MM.1S (cell line): ENCODE measurements around the gene MACROD2.

ENCODE experiments used
- DNase-seq: peaks from one replicate; pipeline ENCODE4 v3.0.0-alpha.2; 2015
- H2AFZ ChIP-seq: fragments of 300-600 bp; sonication (generic); 2 replicates; pipeline ENCODE4 v1.6.0; 2016; ENCODE audit warnings: antibody characterized with exemption, low read length
- H3F3A ChIP-seq: fragments of 300-600 bp; sonication (generic); 2 replicates; pipeline ENCODE4 v1.6.1; 2016; ENCODE audit warnings: mild to moderate bottlenecking, antibody characterized with exemption, low read length, moderate library complexity, mixed read lengths; ENCODE audit not compliant: insufficient read depth
- H3K27ac ChIP-seq: fragments of 300-600 bp; sonication (generic); 2 replicates; pipeline ENCODE4 v1.5.1; 2016; ENCODE audit warnings: mild to moderate bottlenecking, low read length
- H3K27me3 ChIP-seq: fragments of 300-600 bp; sonication (generic); replicated peaks from 2 replicates; pipeline ENCODE4 v1.6.0; 2016; ENCODE audit warnings: low read length; ENCODE audit not compliant: insufficient read depth
- H3K36me3 ChIP-seq: fragments of 300-600 bp; sonication (generic); replicated peaks from 2 replicates; pipeline ENCODE4 v1.6.1; 2016; ENCODE audit warnings: mild to moderate bottlenecking, low read length, mixed read lengths; ENCODE audit not compliant: insufficient read depth
- H3K4me1 ChIP-seq: fragments of 300-600 bp; sonication (generic); 2 replicates; pipeline ENCODE4 v1.6.1; 2016; ENCODE audit warnings: low read length, mixed read lengths
- H3K4me2 ChIP-seq: fragments of 300-600 bp; sonication (generic); 2 replicates; pipeline ENCODE4 v1.6.0; 2016; ENCODE audit warnings: low read depth, low read length
- H3K4me3 ChIP-seq: fragments of 300-600 bp; sonication (generic); 2 replicates; pipeline ENCODE4 v1.5.1; 2016; ENCODE audit warnings: low read length, mixed read lengths
- H3K79me2 ChIP-seq: fragments of 300-600 bp; sonication (generic); 2 replicates; pipeline ENCODE4 v1.6.1; 2016; ENCODE audit warnings: mixed run types, low read length, mixed read lengths
- H3K9ac ChIP-seq: fragments of 300-600 bp; sonication (generic); 2 replicates; pipeline ENCODE4 v1.6.1; 2016; ENCODE audit warnings: low read length, mixed read lengths
- H3K9me2 ChIP-seq: fragments of 300-600 bp; sonication (generic); replicated peaks from 2 replicates; pipeline ENCODE4 v1.6.1; 2016; ENCODE audit warnings: mild to moderate bottlenecking, low read length, mixed read lengths; ENCODE audit not compliant: insufficient read depth
- H3K9me3 ChIP-seq: fragments of 300-600 bp; sonication (generic); replicated peaks from 2 replicates; pipeline ENCODE4 v1.6.1; 2016; ENCODE audit warnings: mild to moderate bottlenecking, low read length, mixed read lengths; ENCODE audit not compliant: insufficient read depth
- H4K20me1 ChIP-seq: fragments of 300-600 bp; sonication (generic); 2 replicates; pipeline ENCODE4 v1.6.1; 2016; ENCODE audit warnings: mild to moderate bottlenecking, low read length, moderate library complexity, mixed read lengths; ENCODE audit not compliant: insufficient read depth
- CTCF ChIP-seq: fragments of 300-600 bp; sonication (generic); IDR thresholded peaks from 2 replicates; pipeline ENCODE4 v1.5.1; 2016; ENCODE audit warnings: antibody characterized with exemption, low read length, mixed read lengths
- EZH2 ChIP-seq: fragments of 300-600 bp; sonication (generic); optimal IDR thresholded peaks from 2 replicates; pipeline ENCODE3; 2017; ENCODE audit warnings: low read depth, mild to moderate bottlenecking, antibody characterized with exemption, low read length, mixed read lengths
- EZH2phosphoT487 ChIP-seq: fragments of 300-600 bp; sonication (generic); IDR thresholded peaks from 2 replicates; pipeline ENCODE4 v1.6.1; 2018; ENCODE audit warnings: antibody characterized with exemption, low read length

The MACROD2 gene

GRCh38 chr20:14992961-14993360 lies 997.6 kb downstream of the MACROD2 start:
- no peak for DNase-seq
- Histone ChIP-seq H4K20me1 (no peaks in the 10 kb centered on the region), H3K36me3 (no peaks in the 10 kb centered on the region), H3F3A (no peaks in the 10 kb centered on the region), H3K9me2 (no peaks in the 10 kb centered on the region), H3K27ac (no peak overlapping the region), H3K4me1 (no peaks in the 10 kb centered on the region), H3K4me2 (no peak overlapping the region), H3K27me3 (no peaks in the 10 kb centered on the region), H3K9ac (no peak overlapping the region), H3K79me2 (no peaks in the 10 kb centered on the region), H2AFZ (no peak overlapping the region), H3K9me3 (no peaks in the 10 kb centered on the region), H3K4me3 (no peak overlapping the region)
- TF ChIP-seq CTCF (no peak), EZH2phosphoT487 (no peak), EZH2 (no peak)

GRCh38 chr20:14996883-14997672 lies 1001.8 kb downstream of the MACROD2 start:
- no peak for TF ChIP-seq EZH2phosphoT487
- no peak for TF ChIP-seq CTCF
- TF ChIP-seq EZH2, result no peak
- Histone ChIP-seq H3K4me2 (no peak overlapping the region), H3K27ac (no peak overlapping the region), H3K9me2 (no peaks in the 10 kb centered on the region), H3K27me3 (no peaks in the 10 kb centered on the region), H4K20me1 (no peaks in the 10 kb centered on the region), H3K79me2 (no peaks in the 10 kb centered on the region), H2AFZ (no peak overlapping the region), H3K36me3 (no peaks in the 10 kb centered on the region), H3K9me3 (no peaks in the 10 kb centered on the region), H3K9ac (no peak overlapping the region), H3K4me1 (no peaks in the 10 kb centered on the region), H3F3A (no peaks in the 10 kb centered on the region), H3K4me3 (no peak overlapping the region)
- no peak for DNase-seq

GRCh38 chr20:14997791-14998190 lies 1002.5 kb downstream of the MACROD2 start:
- Histone ChIP-seq H3K27me3 (no peaks in the 10 kb centered on the region), H3K4me1 (no peaks in the 10 kb centered on the region), H3K9me2 (no peaks in the 10 kb centered on the region), H3K79me2 (no peaks in the 10 kb centered on the region), H3K4me2 (no peak overlapping the region), H2AFZ (no peak overlapping the region), H3K4me3 (no peak overlapping the region), H3K36me3 (no peaks in the 10 kb centered on the region), H3K9ac (no peak overlapping the region), H3F3A (no peaks in the 10 kb centered on the region), H3K9me3 (no peaks in the 10 kb centered on the region), H3K27ac (no peak overlapping the region), H4K20me1 (no peaks in the 10 kb centered on the region)
- TF ChIP-seq EZH2phosphoT487 (no peak), EZH2 (no peak), CTCF (no peak)
- no peak for DNase-seq
